ENCODE results near the gene SLC25A43.
"Not testable (repeated sequence)": the region's sequence is repeated elsewhere in the genome, so short reads cannot be mapped to it uniquely, and the experiment has no call there.

SLC25A43 gene

GRCh38 chrX:119441295-119441694, 42.2 kb downstream of the SLC25A43 start:
- not testable (repeated sequence) for H4K91ac ChIP-seq (ENCODE audit: low read depth, low read length); H2AK5ac ChIP-seq (ENCODE audit: low read length); H3K27me3 ChIP-seq (ENCODE audit: insufficient read depth, low read length); H3K4me2 ChIP-seq (ENCODE audit: low read length); DNase-seq; H2AFZ ChIP-seq (ENCODE audit: insufficient read depth, low read length, poor library complexity); H3K18ac ChIP-seq (ENCODE audit: low read length); H3K79me1 ChIP-seq (ENCODE audit: low read length); H3K27ac ChIP-seq (ENCODE audit: low read depth, low read length); H3K4me1 ChIP-seq (ENCODE audit: control insufficient read depth in 1 of 2, insufficient read depth in 2 of 2, low read length in 2 of 2); H2BK12ac ChIP-seq (ENCODE audit: low read length); H3K79me2 ChIP-seq (ENCODE audit: control insufficient read depth, insufficient read depth, low read length, poor library complexity); H3K4ac ChIP-seq (ENCODE audit: low read depth, low read length); H3K9ac ChIP-seq (ENCODE audit: low read length); H3K36me3 ChIP-seq (ENCODE audit: control insufficient read depth in 1 of 2, insufficient read depth in 2 of 2, low read length in 2 of 2); H2BK5ac ChIP-seq (ENCODE audit: low read depth, low read length, poor library complexity); H4K8ac ChIP-seq (ENCODE audit: low read depth, low read length); H2BK120ac ChIP-seq (ENCODE audit: insufficient read depth, low read length, poor library complexity); H3K4me3 ChIP-seq (ENCODE audit: low read depth, low read length); H3K9me3 ChIP-seq (ENCODE audit: insufficient read depth, low read depth, low read length); H3K14ac ChIP-seq (ENCODE audit: low read length); H4K12ac ChIP-seq (ENCODE audit: low read depth, low read length); H3K23ac ChIP-seq (ENCODE audit: low read length)
- WGBS (ENCODE audit: extremely low coverage, insufficient coverage, insufficient read length): no CpG with 5 or more reads among the region's 17 CpGs

- Histone ChIP-seq H3K14ac (ENCODE audit: low read length) (no peak overlapping the region), H3K4me1 (ENCODE audit: control insufficient read depth in 1 of 2, insufficient read depth in 2 of 2, low read length in 2 of 2) (no peaks in the 10 kb centered on the region), H4K8ac (ENCODE audit: low read depth, low read length) (no peak overlapping the region), H3K4me2 (ENCODE audit: low read length) (no peak overlapping the region), H3K79me2 (ENCODE audit: control insufficient read depth, insufficient read depth, low read length, poor library complexity) (no peaks in the 10 kb centered on the region), H3K4me3 (ENCODE audit: low read depth, low read length) (no peak overlapping the region), H3K27ac (ENCODE audit: low read depth, low read length) (no peak overlapping the region), H2AFZ (ENCODE audit: insufficient read depth, low read length, poor library complexity) (no peak overlapping the region), H3K9ac (ENCODE audit: low read length) (no peak overlapping the region), H3K4ac (ENCODE audit: low read depth, low read length) (no peak overlapping the region), H3K27me3 (ENCODE audit: insufficient read depth, low read length) (no peaks in the 10 kb centered on the region), H2AK5ac (ENCODE audit: low read length) (no peak overlapping the region), H3K23ac (ENCODE audit: low read length) (no peak overlapping the region), H4K91ac (ENCODE audit: low read depth, low read length) (no peak overlapping the region), H4K12ac (ENCODE audit: low read depth, low read length) (no peak overlapping the region), H3K18ac (ENCODE audit: low read length) (no peak overlapping the region), H2BK120ac (ENCODE audit: insufficient read depth, low read length, poor library complexity) (no peak overlapping the region), H3K79me1 (ENCODE audit: low read length) (no peaks in the 10 kb centered on the region), H3K36me3 (ENCODE audit: control insufficient read depth in 1 of 2, insufficient read depth in 2 of 2, low read length in 2 of 2) (no peaks in the 10 kb centered on the region), H2BK5ac (ENCODE audit: low read depth, low read length, poor library complexity) (no peak overlapping the region), H2BK12ac (ENCODE audit: low read length) (no peak overlapping the region), H3K9me3 (ENCODE audit: insufficient read depth, low read depth, low read length) (no peaks in the 10 kb centered on the region)
- DNase-seq: no peak
- no CpG with 5 or more reads among the region's 2 CpGs for WGBS (ENCODE audit: extremely low coverage, insufficient coverage, insufficient read length)
These were observed 43.1 kb downstream of the SLC25A43 start for GRCh38 chrX:119442286-119442685.

- H3K4me1 ChIP-seq (ENCODE audit: control insufficient read depth in 1 of 2, insufficient read depth in 2 of 2, low read length in 2 of 2): no peaks in the 10 kb centered on the region
- no peak overlapping the region for H3K4ac ChIP-seq (ENCODE audit: low read depth, low read length)
- H4K12ac ChIP-seq (ENCODE audit: low read depth, low read length): no peak overlapping the region
- no peak overlapping the region for H2BK5ac ChIP-seq (ENCODE audit: low read depth, low read length, poor library complexity)
- H3K14ac ChIP-seq (ENCODE audit: low read length): no peak overlapping the region
- no peak overlapping the region for H4K91ac ChIP-seq (ENCODE audit: low read depth, low read length)
- H3K18ac ChIP-seq (ENCODE audit: low read length): no peak overlapping the region
- H3K79me2 ChIP-seq (ENCODE audit: control insufficient read depth, insufficient read depth, low read length, poor library complexity): no peaks in the 10 kb centered on the region
- no peaks in the 10 kb centered on the region for H3K79me1 ChIP-seq (ENCODE audit: low read length)
- DNase-seq: no peak
- H2AFZ ChIP-seq (ENCODE audit: insufficient read depth, low read length, poor library complexity): no peak overlapping the region
- no peaks in the 10 kb centered on the region for H3K36me3 ChIP-seq (ENCODE audit: control insufficient read depth in 1 of 2, insufficient read depth in 2 of 2, low read length in 2 of 2)
- no peak overlapping the region for H3K9ac ChIP-seq (ENCODE audit: low read length)
- no CpG with 5 or more reads among the region's 4 CpGs for WGBS (ENCODE audit: extremely low coverage, insufficient coverage, insufficient read length)
- no peak overlapping the region for H3K23ac ChIP-seq (ENCODE audit: low read length)
- H3K9me3 ChIP-seq (ENCODE audit: insufficient read depth, low read depth, low read length): no peaks in the 10 kb centered on the region
- H2AK5ac ChIP-seq (ENCODE audit: low read length): no peak overlapping the region
- H2BK120ac ChIP-seq (ENCODE audit: insufficient read depth, low read length, poor library complexity): no peak overlapping the region
- H4K8ac ChIP-seq (ENCODE audit: low read depth, low read length): no peak overlapping the region
- H2BK12ac ChIP-seq (ENCODE audit: low read length): no peak overlapping the region
- H3K27ac ChIP-seq (ENCODE audit: low read depth, low read length): no peak overlapping the region
- no peak overlapping the region for H3K4me2 ChIP-seq (ENCODE audit: low read length)
- no peak overlapping the region for H3K4me3 ChIP-seq (ENCODE audit: low read depth, low read length)
- no peaks in the 10 kb centered on the region for H3K27me3 ChIP-seq (ENCODE audit: insufficient read depth, low read length)
These were observed 54.1 kb downstream of the SLC25A43 start for GRCh38 chrX:119453202-119453601.

GRCh38 chrX:119455264-119455663, 56.1 kb downstream of the SLC25A43 start:
- Histone ChIP-seq H3K9ac (ENCODE audit: low read length) (no peak overlapping the region), H2AFZ (ENCODE audit: insufficient read depth, low read length, poor library complexity) (no peak overlapping the region), H3K79me2 (ENCODE audit: control insufficient read depth, insufficient read depth, low read length, poor library complexity) (no peaks in the 10 kb centered on the region), H3K4me2 (ENCODE audit: low read length) (no peak overlapping the region), H3K27me3 (ENCODE audit: insufficient read depth, low read length) (no peaks in the 10 kb centered on the region), H2AK5ac (ENCODE audit: low read length) (no peak overlapping the region), H3K23ac (ENCODE audit: low read length) (no peak overlapping the region), H3K4ac (ENCODE audit: low read depth, low read length) (no peak overlapping the region), H4K8ac (ENCODE audit: low read depth, low read length) (no peak overlapping the region), H3K4me3 (ENCODE audit: low read depth, low read length) (no peak overlapping the region), H2BK5ac (ENCODE audit: low read depth, low read length, poor library complexity) (no peak overlapping the region), H3K18ac (ENCODE audit: low read length) (no peak overlapping the region), H3K14ac (ENCODE audit: low read length) (no peak overlapping the region), H2BK120ac (ENCODE audit: insufficient read depth, low read length, poor library complexity) (no peak overlapping the region), H4K12ac (ENCODE audit: low read depth, low read length) (no peak overlapping the region), H2BK12ac (ENCODE audit: low read length) (no peak overlapping the region), H3K9me3 (ENCODE audit: insufficient read depth, low read depth, low read length) (no peaks in the 10 kb centered on the region), H3K36me3 (ENCODE audit: control insufficient read depth in 1 of 2, insufficient read depth in 2 of 2, low read length in 2 of 2) (no peaks in the 10 kb centered on the region), H3K27ac (ENCODE audit: low read depth, low read length) (no peak overlapping the region), H4K91ac (ENCODE audit: low read depth, low read length) (no peak overlapping the region), H3K4me1 (ENCODE audit: control insufficient read depth in 1 of 2, insufficient read depth in 2 of 2, low read length in 2 of 2) (no peaks in the 10 kb centered on the region), H3K79me1 (ENCODE audit: low read length) (no peaks in the 10 kb centered on the region)
- WGBS (ENCODE audit: extremely low coverage, insufficient coverage, insufficient read length): no CpG with 5 or more reads among the region's 1 CpG
- DNase-seq: no peak
